ENCODE data around the gene STK4. TPM values are rescaled to one million over a fixed set of nuclear protein-coding genes. Genes with fewer than 3 reads are reported as not detected.

Gene STK4
- total and polyA plus RNA-seq, 7 donors: 2.4 to 8.6 (median 5.6) TPM

- Histone ChIP-seq H3K4me1 (peaks cover 1% of the 10 kb centered on the region), H3K36me3 (ENCODE audit: insufficient read depth in 1 of 2, low read depth in 1 of 2) (peaks cover 0 to 6% of the 10 kb centered on the region in 2 donors), H3K9me3 (no peaks in the 10 kb centered on the region), H3K27ac (no peak overlapping the region), H3K27me3 (ENCODE audit: insufficient read depth in 3 of 3, low read length in 2 of 3) (no peaks in the 10 kb centered on the region), H3K4me3 (no peak overlapping the region)
- intact Hi-C loops (cut with DNase I): no loop called here
- 72 to 81% (median 76%) methylated on average over 8 of the region's 8 CpGs for WGBS, 3 donors
- ATAC-seq (no peak), DNase-seq (no peak)
- TF ChIP-seq CTCF (IDR thresholded peaks at IDR 0.05): no peak
Observed at GRCh38 chr20:45056473-45057173, 90.3 kb downstream of the STK4 start.

GRCh38 chr20:45058168-45058850 lies 92.0 kb downstream of the STK4 start:
- Histone ChIP-seq H3K4me3 (no peak overlapping the region), H3K4me1 (no peaks in the 10 kb centered on the region), H3K9me3 (no peaks in the 10 kb centered on the region), H3K27me3 (ENCODE audit: insufficient read depth in 3 of 3, low read length in 2 of 3) (no peaks in the 10 kb centered on the region), H3K36me3 (ENCODE audit: insufficient read depth in 1 of 2, low read depth in 1 of 2) (peaks cover 0 to 6% of the 10 kb centered on the region in 2 donors), H3K27ac (no peak overlapping the region)
- ATAC-seq: no peak
- no peak for TF ChIP-seq CTCF (IDR thresholded peaks at IDR 0.05)
- no peak for DNase-seq
- intact Hi-C loops (cut with DNase I): no loop called here
- 91 to 96% (median 94%) methylated on average over 4 of the region's 4 CpGs for WGBS, 3 donors

- no peaks in the 10 kb centered on the region for H3K27me3 ChIP-seq (ENCODE audit: insufficient read depth in 3 of 3, low read length in 2 of 3)
- no peaks in the 10 kb centered on the region for H3K9me3 ChIP-seq
- WGBS, 3 donors: 88 to 92% (median 90%) methylated on average over 6 of the region's 6 CpGs
- DNase-seq: no peak
- no peak for ATAC-seq
- H3K4me1 ChIP-seq: no peaks in the 10 kb centered on the region
- no peak overlapping the region for H3K4me3 ChIP-seq
- no peak overlapping the region for H3K27ac ChIP-seq
- peaks cover 0 to 6% of the 10 kb centered on the region in 2 donors for H3K36me3 ChIP-seq (ENCODE audit: insufficient read depth in 1 of 2, low read depth in 1 of 2)
- TF ChIP-seq CTCF (IDR thresholded peaks at IDR 0.05): no peak
- intact Hi-C loops (cut with DNase I): no loop called here
Observed at GRCh38 chr20:45059022-45059728, 92.9 kb downstream of the STK4 start.

GRCh38 chr20:45060294-45060693 lies 94.0 kb downstream of the STK4 start:
- ATAC-seq (no peak), DNase-seq (no peak)
- 72 to 80% (median 75%) methylated on average over 4 of the region's 4 CpGs for WGBS, 3 donors
- H3K4me3 ChIP-seq: no peak overlapping the region
- intact Hi-C loops (cut with DNase I): no loop called here
- no peaks in the 10 kb centered on the region for H3K4me1 ChIP-seq
- no peak for TF ChIP-seq CTCF (IDR thresholded peaks at IDR 0.05)
- H3K36me3 ChIP-seq (ENCODE audit: insufficient read depth in 1 of 2, low read depth in 1 of 2): peaks cover 0 to 6% of the 10 kb centered on the region in 2 donors
- H3K9me3 ChIP-seq: no peaks in the 10 kb centered on the region
- H3K27me3 ChIP-seq (ENCODE audit: insufficient read depth in 3 of 3, low read length in 2 of 3): no peaks in the 10 kb centered on the region
- no peak overlapping the region for H3K27ac ChIP-seq
